Kidney (tissue), 14 donors: ENCODE results near the gene MAST3. TPM values are rescaled to one million over a fixed set of nuclear protein-coding genes. Genes with fewer than 3 reads are reported as not detected.

Source experiments
- DNase-seq, 5 donors: peaks; one replicate each; pipeline ENCODE4 v3.0.0-alpha.2; 2013 to 2020
- FAIRE-seq: peaks from 2 replicates; lab custom pipeline; 2012; peaks lifted over from hg19 to GRCh38; lab: Jason Lieb, UNC
- H3K27ac ChIP-seq, 2 donors: one replicate each; pipeline ENCODE4 v1.7.0; 2013; ENCODE audit warnings: low read depth in 2 of 2, low read length in 2 of 2, inconsistent platforms in 1 of 2
- H3K27me3 ChIP-seq: one replicate; pipeline ENCODE4 v1.7.1; 2013; ENCODE audit warnings: low read length, inconsistent platforms; ENCODE audit not compliant: control insufficient read depth, insufficient read depth
- H3K36me3 ChIP-seq, 3 donors: one replicate each; pipeline versions ENCODE4 v1.7.0 to v1.7.1; 2013; ENCODE audit warnings: low read length in 3 of 3, control low read depth in 1 of 3, inconsistent platforms in 1 of 3; ENCODE audit not compliant: insufficient read depth in 3 of 3, control insufficient read depth in 2 of 3
- H3K4me1 ChIP-seq, 3 donors: one replicate each; pipeline versions ENCODE4 v1.7.0 to v1.7.1; 2013; ENCODE audit warnings: low read length in 3 of 3, inconsistent platforms in 1 of 3, low read depth in 1 of 3; ENCODE audit not compliant: control insufficient read depth in 2 of 3, insufficient read depth in 2 of 3
- H3K4me3 ChIP-seq, 3 donors: one replicate each; pipeline versions ENCODE4 v1.7.0 to v1.8.1; 2013; ENCODE audit warnings: low read length in 3 of 3, control low read depth in 1 of 3, inconsistent platforms in 1 of 3
- H3K9ac ChIP-seq, 3 donors: one replicate each; pipeline versions ENCODE4 v1.7.0 to v1.7.1; 2013; ENCODE audit warnings: low read length in 3 of 3, control low read depth in 1 of 3, inconsistent platforms in 1 of 3
- H3K9me3 ChIP-seq, 3 donors: one replicate each; pipeline versions ENCODE4 v1.7.0 to v1.7.1; 2013; ENCODE audit warnings: low read length in 3 of 3, control low read depth in 1 of 3, inconsistent platforms in 1 of 3; ENCODE audit not compliant: control insufficient read depth in 2 of 3, insufficient read depth in 1 of 3
- CTCF ChIP-seq: IDR thresholded peaks from 3 replicates; pipeline ENCODE4 v1.5.1; 2012; ENCODE audit warnings: mild to moderate bottlenecking, moderate library complexity, borderline replicate concordance; ENCODE audit not compliant: insufficient read depth; ENCODE audit errors: extremely low read depth
- intact Hi-C: fragments of 100-400 bp; cut with DNase I; formaldehyde crosslinking; loops from one replicate; pipeline ENCODE4 v1.11.1; 2022
- polyA plus RNA-seq: library from polyadenylated mRNA; stranded (reverse); fragments of 350-450 nt; fragmentation: Illumina TruSeq; extraction: RNeasy Lipid Tissue Mini Kit (QIAGEN cat#74804); gene quantifications from one replicate; pipeline ENCODE4 v1.2.3, GENCODE V29; 2014; ENCODE audit warnings: low read depth, low replicate concordance; ENCODE audit not compliant: insufficient read depth
- total RNA-seq: library from RNA; stranded (reverse); fragmentation: NEBNext Ultra II Directional; extraction: Animal tissue kit (Norgen Biotek cat#: 25700); gene quantifications from one replicate; pipeline ENCODE4 v1.2.1, GENCODE V29; 2021
- donor health status: control.
- donor health status: control.
- donor health status: control.
- donor health status: control.
- donor health status: control.
- donor health status: DM: yes; HTN: yes; CAD: no.
- donor health status: Normal renal cell carcinoma (clear cell type).

The MAST3 gene
- total and polyA plus RNA-seq, 2 donors from 2014 or later = 5.6 to 16.0 TPM

- FAIRE-seq (no peak), DNase-seq (no peak)
- Histone ChIP-seq H3K27me3 (no peaks in the 10 kb centered on the region), H3K9me3 (no peaks in the 10 kb centered on the region), H3K4me1 (no peaks in the 10 kb centered on the region), H3K36me3 (no peaks in the 10 kb centered on the region), H3K4me3 (no peak overlapping the region), H3K27ac (no peak overlapping the region), H3K9ac (no peak overlapping the region)
- TF ChIP-seq CTCF = no peak
- intact Hi-C loops = no loop called here
Measured at GRCh38 chr19:18185538-18185937, 88.0 kb downstream of the MAST3 start.

GRCh38 chr19:18190278-18190677 is 92.7 kb downstream of the MAST3 start:
- no peak for DNase-seq
- Histone ChIP-seq H3K27me3 (no peaks in the 10 kb centered on the region), H3K27ac (no peak overlapping the region), H3K4me1 (peaks cover 0 to 11% (median 9%) of the 10 kb centered on the region in 3 donors), H3K36me3 (no peaks in the 10 kb centered on the region), H3K9me3 (no peaks in the 10 kb centered on the region), H3K9ac (no peak overlapping the region), H3K4me3 (no peak overlapping the region)
- intact Hi-C loops = loop anchor here (10.0 kb wide), 1 partner anchor 65 kb away; a partner anchor contains a TSS
- no peak for TF ChIP-seq CTCF
- FAIRE-seq = no peak

DNA sequence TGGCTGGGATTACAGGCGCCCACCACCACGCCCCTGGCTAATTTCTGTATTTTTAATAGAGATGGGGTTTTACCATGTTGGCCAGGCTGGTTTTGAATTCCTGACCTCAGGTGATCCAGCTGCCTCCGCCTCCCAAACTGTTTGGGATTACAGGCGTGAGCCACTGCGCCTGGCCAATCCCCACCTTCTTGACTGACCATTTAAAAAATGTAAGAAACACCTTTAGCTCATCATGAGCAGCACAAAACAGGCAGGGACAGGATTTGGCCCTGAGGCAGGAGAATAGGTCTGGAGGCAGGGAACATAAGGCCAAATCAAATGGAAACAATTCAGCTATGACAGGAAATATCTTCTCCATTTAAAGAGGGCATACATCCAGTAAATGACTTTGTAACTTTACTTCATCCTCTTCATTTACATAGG is 94.1 kb downstream of the MAST3 start:
- Histone ChIP-seq H3K4me1 (peaks cover 0 to 11% (median 9%) of the 10 kb centered on the region in 3 donors), H3K36me3 (peaks cover 0 to 3% (median 0%) of the 10 kb centered on the region in 3 donors), H3K4me3 (peak overlapping the region; percentile 78 to 79 (median 79)), H3K9ac (peak overlapping the region; percentile 21 to 91 (median 50)), H3K9me3 (no peaks in the 10 kb centered on the region), H3K27me3 (no peaks in the 10 kb centered on the region), H3K27ac (peak overlapping the region; percentile 96 to 99)
- peak; percentile 17 for FAIRE-seq
- DNase-seq = no peak
- TF ChIP-seq CTCF = no peak
- intact Hi-C loops = loop anchor here (10.0 kb wide), 1 partner anchor 63 kb away; a partner anchor contains a TSS
